Gastrocnemius medialis (tissue), 4 donors: ENCODE results near the gene PICALM.

Experiments used
- CTCF ChIP-seq, 5 experiments: fragments of 450-650 bp in 3 of 5; fragments of 200-600 bp in 2 of 5; sonication (generic) in 2 of 5; IDR thresholded peaks in 4 of 5; conservative IDR thresholded peaks in 1 of 5; 1 replicate in 4 of 5; 2 replicates in 1 of 5; pipeline ENCODE4 v1.5.1; 2016 to 2019; ENCODE audit warnings: antibody characterized with exemption in 5 of 5, mild to moderate bottlenecking in 3 of 5, moderate library complexity in 3 of 5
- POLR2A ChIP-seq, 2 donors: fragments of 450-650 bp; IDR thresholded peaks; one replicate each; pipeline ENCODE4 v1.6.1; 2017; ENCODE audit warnings: antibody characterized with exemption in 2 of 2, mild to moderate bottlenecking in 2 of 2, moderate library complexity in 2 of 2

DNA sequence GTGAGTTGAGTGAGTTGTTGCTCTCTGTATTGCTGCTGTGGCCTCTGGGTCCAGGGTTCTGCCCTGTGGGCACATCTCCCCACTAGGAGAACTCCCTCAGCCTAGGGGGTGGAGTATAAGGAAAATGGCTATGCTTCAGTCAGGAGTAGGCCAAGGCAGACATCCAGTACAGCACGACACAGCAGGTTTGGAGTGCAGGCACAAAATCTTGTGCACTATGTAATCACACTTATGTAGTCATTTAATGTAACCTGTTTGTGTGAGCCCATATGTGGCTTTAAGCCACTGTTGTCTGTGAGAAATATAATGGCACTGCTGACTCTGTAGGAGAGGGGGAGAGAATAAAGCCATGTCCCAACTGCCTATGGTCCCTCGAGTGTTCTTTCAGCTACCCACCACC is 123.6 kb downstream of the PICALM start:
- TF ChIP-seq POLR2A (IDR thresholded peaks at IDR 0.05) (no peak), CTCF (IDR thresholded peaks at IDR 0.05 in 4 of 5, conservative IDR thresholded peaks at IDR 0.05 in 1 of 5) (no peak)
